ENCODE measurements around the gene SVOPL.

DNA sequence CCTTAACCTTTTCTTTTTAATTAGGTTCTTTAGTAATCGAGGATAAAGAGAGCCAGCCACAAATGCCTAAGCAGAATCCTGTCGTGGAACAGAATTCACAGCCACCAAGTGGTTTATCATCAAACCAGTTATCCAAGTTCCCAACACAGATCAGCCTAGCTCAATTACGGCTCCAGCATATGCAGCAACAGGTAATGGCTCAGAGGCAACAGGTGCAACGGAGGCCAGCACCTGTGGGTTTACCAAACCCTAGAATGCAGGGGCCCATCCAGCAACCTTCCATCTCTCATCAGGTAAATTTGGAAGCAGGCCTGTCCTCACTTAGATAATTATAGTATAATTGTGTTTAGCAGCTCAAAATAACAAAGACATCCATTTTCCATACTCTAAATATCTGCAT is 146.5 kb downstream of the SVOPL start:
- TF ChIP-seq CTCF (IDR thresholded peaks at IDR 0.05), result no peak
- TF ChIP-seq POLR2A (IDR thresholded peaks at IDR 0.05), result no peak

Data from breast epithelium (tissue), 3 donors.